ENCODE data around the gene RIPPLY3.

- TF ChIP-seq CTCF (IDR thresholded peaks at IDR 0.05; ENCODE audit: low read length), result no peak
- no peak for TF ChIP-seq EZH2 (IDR thresholded peaks at IDR 0.05; ENCODE audit: borderline replicate concordance, low read length)
These were observed 40.3 kb upstream of the RIPPLY3 start, which contains the start of gene HLCS for GRCh38 chr21:36966066-36966820.
